ENCODE results near the gene OR5J2. TPM values are rescaled to one million over a fixed set of nuclear protein-coding genes. Genes with fewer than 3 reads are reported as not detected.

OR5J2 gene
- total RNA-seq, 4 donors from 2014 or later: not detected

- no peak within 1 kb of the TSS for H3K4me3 ChIP-seq
- no peaks in the 10 kb centered on the region for H3K36me3 ChIP-seq
- WGBS, 2 donors (ENCODE audit: low coverage in 1 of 2): 78 to 80% methylated on average over 2 to 3 of the region's 3 CpGs
- H3K9me3 ChIP-seq: peaks cover 1 to 3% of the 10 kb centered on the region in 2 donors
- no peak within 1 kb of the TSS for H3K27ac ChIP-seq
- no peak for TF ChIP-seq POLR2AphosphoS5 (IDR thresholded peaks at IDR 0.05)
- no peak for TF ChIP-seq POLR2A (IDR thresholded peaks at IDR 0.05)
- no peak for TF ChIP-seq EP300 (IDR thresholded peaks at IDR 0.05; ENCODE audit: low read depth)
- TF ChIP-seq CTCF (IDR thresholded peaks at IDR 0.05): no peak
- intact Hi-C loops (cut with DNase I; ENCODE audit: low total_unique reads): no loop called here
- H3K27me3 ChIP-seq: no peaks in the 10 kb centered on the region
- DNase-seq: no peak
- no peaks in the 10 kb centered on the region for H3K4me1 ChIP-seq
- in situ Hi-C loops (cut with MboI; ENCODE audit: low pct_ligation_motif_present in 1 of 4, low pct_unique_long_range_greater_than_20kb in 1 of 4, low sequenced_read_pairs in 3 of 4): no loop called here
Measured at GRCh38 chr11:56160217-56160616, 16.2 kb upstream of the OR5J2 start, which contains the start of gene OR8K5. Gene OR8K5, minus strand, starts transcription at chr11:56160317. Its CDS starts 0 bp downstream, at chr11:56160317.

- in situ Hi-C loops (cut with MboI; ENCODE audit: low pct_ligation_motif_present in 1 of 4, low pct_unique_long_range_greater_than_20kb in 1 of 4, low sequenced_read_pairs in 3 of 4): no loop called here
- intact Hi-C loops (cut with DNase I; ENCODE audit: low total_unique reads): loop anchor here (2.0 kb wide), 1 partner anchor 37 kb away; no protein-coding TSS in a partner anchor
- no peak overlapping the region for H3K27ac ChIP-seq
- no peaks in the 10 kb centered on the region for H3K36me3 ChIP-seq
- no peak for DNase-seq
- H3K4me3 ChIP-seq: no peak overlapping the region
- no peak for TF ChIP-seq POLR2A (IDR thresholded peaks at IDR 0.05)
- TF ChIP-seq POLR2AphosphoS5 (IDR thresholded peaks at IDR 0.05): no peak
- TF ChIP-seq EP300 (IDR thresholded peaks at IDR 0.05; ENCODE audit: low read depth): no peak
- no peak for TF ChIP-seq CTCF (IDR thresholded peaks at IDR 0.05)
- H3K27me3 ChIP-seq: no peaks in the 10 kb centered on the region
- H3K9me3 ChIP-seq: no peaks in the 10 kb centered on the region
- H3K4me1 ChIP-seq: no peaks in the 10 kb centered on the region
- WGBS, 2 donors (ENCODE audit: low coverage in 1 of 2): 65 to 74% methylated on average over 3 of the region's 3 CpGs
Measured at GRCh38 chr11:56163804-56164203, 12.6 kb upstream of the OR5J2 start.

- H3K9me3 ChIP-seq: no peaks in the 10 kb centered on the region
- intact Hi-C loops (cut with DNase I; ENCODE audit: low total_unique reads): no loop called here
- DNase-seq: peak; percentile 8
- 30 to 36% methylated on average over 3 of the region's 3 CpGs for whole genome bisulfite sequencing, 2 donors (ENCODE audit: low coverage in 1 of 2)
- no peak overlapping the region for H3K4me3 ChIP-seq
- in situ Hi-C loops (cut with MboI; ENCODE audit: low pct_ligation_motif_present in 1 of 4, low pct_unique_long_range_greater_than_20kb in 1 of 4, low sequenced_read_pairs in 3 of 4): no loop called here
- no peak overlapping the region for H3K27ac ChIP-seq
- no peaks in the 10 kb centered on the region for H3K36me3 ChIP-seq
- TF ChIP-seq POLR2A (IDR thresholded peaks at IDR 0.05): no peak
- no peak for TF ChIP-seq EP300 (IDR thresholded peaks at IDR 0.05; ENCODE audit: low read depth)
- TF ChIP-seq CTCF (IDR thresholded peaks at IDR 0.05): no peak
- TF ChIP-seq POLR2AphosphoS5 (IDR thresholded peaks at IDR 0.05): no peak
- no peaks in the 10 kb centered on the region for H3K27me3 ChIP-seq
- H3K4me1 ChIP-seq: no peaks in the 10 kb centered on the region
Measured at GRCh38 chr11:56172256-56172830, 4.1 kb upstream of the OR5J2 start.

GRCh38 chr11:56183459-56183858, 7.0 kb downstream of the OR5J2 start:
- Histone ChIP-seq H3K27ac (no peak overlapping the region), H3K27me3 (no peaks in the 10 kb centered on the region), H3K4me3 (no peak overlapping the region), H3K4me1 (no peaks in the 10 kb centered on the region), H3K9me3 (peaks cover 0 to 11% of the 10 kb centered on the region in 2 donors), H3K36me3 (no peaks in the 10 kb centered on the region)
- in situ Hi-C loops (cut with MboI; ENCODE audit: low pct_ligation_motif_present in 1 of 4, low pct_unique_long_range_greater_than_20kb in 1 of 4, low sequenced_read_pairs in 3 of 4): no loop called here
- intact Hi-C loops (cut with DNase I; ENCODE audit: low total_unique reads): no loop called here
- DNase-seq: no peak
- TF ChIP-seq CTCF (IDR thresholded peaks at IDR 0.05) (no peak), POLR2AphosphoS5 (IDR thresholded peaks at IDR 0.05) (no peak), POLR2A (IDR thresholded peaks at IDR 0.05) (no peak), EP300 (IDR thresholded peaks at IDR 0.05; ENCODE audit: low read depth) (no peak)
